Neural progenitor cell (in vitro differentiated cells): Measurements from ENCODE around the gene C16orf74.

Experiments
- EZH2 ChIP-seq: fragments of 200-600 bp; sonication (generic); IDR thresholded peaks from 2 replicates; pipeline ENCODE4 v1.6.1; 2017; ENCODE audit warnings: antibody characterized with exemption, mild to moderate bottlenecking, moderate library complexity
- EZH2phosphoT487 ChIP-seq: fragments of 200-600 bp; sonication (generic); IDR thresholded peaks from 2 replicates; pipeline ENCODE4 v1.6.1; 2017; ENCODE audit warnings: antibody characterized with exemption
- TF ChIP-seq, protein P1 (sequence below): fragments of 200-600 bp; sonication (generic); IDR thresholded peaks from 2 replicates; pipeline ENCODE4 v1.5.1; 2017; ENCODE audit warnings: antibody characterized with exemption, mild to moderate bottlenecking

GRCh38 chr16:85799497-85800320 lies 48.8 kb upstream of the C16orf74 start, which contains the start of the genes COX4I1 and EMC8:
- TF ChIP-seq EZH2: no peak
- TF ChIP-seq EZH2phosphoT487: no peak
- TF ChIP-seq, protein P1, sequence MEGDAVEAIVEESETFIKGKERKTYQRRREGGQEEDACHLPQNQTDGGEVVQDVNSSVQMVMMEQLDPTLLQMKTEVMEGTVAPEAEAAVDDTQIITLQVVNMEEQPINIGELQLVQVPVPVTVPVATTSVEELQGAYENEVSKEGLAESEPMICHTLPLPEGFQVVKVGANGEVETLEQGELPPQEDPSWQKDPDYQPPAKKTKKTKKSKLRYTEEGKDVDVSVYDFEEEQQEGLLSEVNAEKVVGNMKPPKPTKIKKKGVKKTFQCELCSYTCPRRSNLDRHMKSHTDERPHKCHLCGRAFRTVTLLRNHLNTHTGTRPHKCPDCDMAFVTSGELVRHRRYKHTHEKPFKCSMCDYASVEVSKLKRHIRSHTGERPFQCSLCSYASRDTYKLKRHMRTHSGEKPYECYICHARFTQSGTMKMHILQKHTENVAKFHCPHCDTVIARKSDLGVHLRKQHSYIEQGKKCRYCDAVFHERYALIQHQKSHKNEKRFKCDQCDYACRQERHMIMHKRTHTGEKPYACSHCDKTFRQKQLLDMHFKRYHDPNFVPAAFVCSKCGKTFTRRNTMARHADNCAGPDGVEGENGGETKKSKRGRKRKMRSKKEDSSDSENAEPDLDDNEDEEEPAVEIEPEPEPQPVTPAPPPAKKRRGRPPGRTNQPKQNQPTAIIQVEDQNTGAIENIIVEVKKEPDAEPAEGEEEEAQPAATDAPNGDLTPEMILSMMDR: no peak
